HG02571 (cell line): ENCODE measurements around the gene AGAP3.

Source experiments
- ATAC-seq: cut with Tn5 transposase; IDR thresholded peaks from one replicate; pipeline ENCODE4 v1.9.1; 2021; ENCODE audit warnings: mild to moderate bottlenecking, moderate library complexity; ENCODE audit not compliant: unreplicated experiment

Gene AGAP3

DNA sequence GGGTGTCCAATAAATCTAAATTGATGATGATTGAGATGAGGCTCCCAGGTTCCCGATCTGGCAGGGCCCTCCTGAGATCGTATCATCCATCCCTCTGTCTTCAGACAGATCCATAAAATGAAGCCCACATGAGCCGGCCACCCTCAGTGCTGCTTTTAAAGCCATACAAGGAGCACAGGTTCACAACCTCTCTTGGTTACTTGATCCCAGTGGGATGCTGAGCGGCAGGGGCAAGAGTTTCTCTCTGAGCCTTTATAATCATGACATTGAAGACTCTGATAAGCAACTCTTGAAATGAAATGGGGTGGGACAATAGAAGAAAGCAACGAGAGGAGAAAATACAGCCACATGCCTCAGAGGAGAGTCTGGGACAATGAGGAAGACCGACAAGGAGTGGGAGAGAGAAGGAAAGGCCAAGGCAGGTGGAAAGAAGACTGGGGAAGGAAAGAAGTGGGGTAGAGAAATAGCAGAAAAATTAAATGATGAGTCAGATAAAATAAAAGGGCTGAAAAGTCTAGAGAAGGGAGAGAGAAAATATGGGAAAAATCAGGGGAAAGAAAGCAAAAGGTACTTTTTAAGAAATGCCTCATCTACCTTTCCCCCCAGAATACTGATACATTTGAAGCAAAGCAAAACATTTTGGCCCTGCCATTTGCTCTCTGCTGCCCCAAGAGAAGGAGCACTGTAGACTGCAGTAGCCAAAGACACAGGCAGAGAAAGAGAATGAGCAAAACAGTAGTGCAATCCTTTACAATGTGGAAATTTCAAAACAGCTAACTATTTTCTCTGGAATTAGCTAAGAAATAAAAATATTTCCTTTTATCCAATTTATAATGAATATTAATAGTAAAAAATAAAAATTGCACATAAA is 66.6 kb downstream of the AGAP3 start:
- ATAC-seq = no peak

DNA sequence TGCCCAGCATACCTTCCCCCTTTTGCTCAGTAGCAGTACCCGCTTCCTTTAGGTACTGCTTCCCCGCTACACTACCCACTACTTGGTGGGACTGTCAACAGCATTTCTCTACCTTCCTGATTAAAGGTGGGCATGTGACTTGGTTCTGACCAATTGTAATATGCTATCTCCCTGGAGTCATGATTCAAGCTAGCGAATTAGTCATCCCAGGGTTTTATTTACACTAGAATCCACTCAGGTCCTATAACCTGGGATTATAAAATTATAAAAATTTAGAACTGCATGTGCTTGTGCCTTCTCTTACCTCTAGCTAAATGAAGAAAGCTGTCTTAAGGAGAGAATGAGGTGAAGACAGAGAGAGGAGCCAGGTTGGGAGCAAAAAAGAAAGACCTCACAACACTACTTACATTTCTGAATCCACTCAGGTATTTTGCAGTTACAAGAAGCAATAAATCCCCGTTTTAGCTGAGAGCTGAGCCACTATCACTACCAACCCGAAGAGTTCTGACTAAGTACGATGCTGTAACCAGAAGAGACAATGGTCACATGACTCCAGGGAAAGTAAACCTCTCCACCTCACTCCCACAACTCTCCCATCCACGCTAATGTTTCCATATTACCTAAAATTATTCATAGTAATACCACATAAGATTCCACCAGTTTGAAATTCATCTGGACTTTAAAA is 71.5 kb downstream of the AGAP3 start:
- ATAC-seq = no peak

DNA sequence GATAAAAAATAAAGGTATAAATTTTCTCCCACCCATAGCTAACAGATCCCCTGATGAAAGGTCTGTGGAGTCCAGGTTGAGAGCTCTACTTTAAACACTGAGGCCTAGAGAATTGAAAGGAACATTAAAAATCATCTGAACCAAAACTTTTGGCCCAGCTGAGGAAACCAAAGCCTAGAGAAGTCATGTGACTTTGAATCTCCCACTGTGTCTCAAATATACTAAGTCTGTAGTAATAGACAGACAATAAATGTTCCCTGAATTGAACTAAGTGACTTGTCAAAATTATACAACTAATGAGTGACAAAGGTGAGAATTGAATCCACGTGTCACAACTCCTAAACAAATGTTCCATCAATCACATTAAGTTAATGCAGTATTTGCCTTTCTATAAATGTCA is 75.5 kb downstream of the AGAP3 start:
- no peak for ATAC-seq

DNA sequence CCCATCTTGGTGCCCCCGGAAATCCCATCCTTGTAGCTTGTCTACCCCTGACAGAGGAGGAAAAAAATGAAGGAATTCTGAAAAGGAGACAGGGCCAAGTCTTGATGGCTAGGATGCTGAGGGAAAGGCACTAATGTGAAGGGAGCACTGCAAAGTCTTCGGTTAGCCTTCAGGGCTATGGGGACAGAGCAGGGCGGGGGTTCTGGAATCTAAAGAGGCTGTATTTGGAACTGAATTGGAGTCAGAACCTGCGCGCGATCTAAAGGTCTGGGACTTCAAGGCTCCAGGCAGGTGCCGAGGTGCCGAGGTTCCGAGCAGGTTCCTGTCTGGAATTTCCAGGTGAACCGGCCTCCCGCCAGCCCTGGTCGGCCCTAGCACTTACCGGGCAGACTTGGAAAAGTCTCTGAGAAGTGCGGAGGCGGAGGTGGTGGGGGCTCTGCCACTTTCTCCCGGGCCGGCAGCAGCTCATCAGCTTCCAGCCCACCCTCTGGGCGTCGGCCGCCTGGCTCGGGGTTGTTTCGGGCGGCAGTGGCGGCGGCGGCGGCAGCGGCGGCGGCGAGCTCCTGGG is 80.4 kb downstream of the AGAP3 start:
- no peak for ATAC-seq

DNA sequence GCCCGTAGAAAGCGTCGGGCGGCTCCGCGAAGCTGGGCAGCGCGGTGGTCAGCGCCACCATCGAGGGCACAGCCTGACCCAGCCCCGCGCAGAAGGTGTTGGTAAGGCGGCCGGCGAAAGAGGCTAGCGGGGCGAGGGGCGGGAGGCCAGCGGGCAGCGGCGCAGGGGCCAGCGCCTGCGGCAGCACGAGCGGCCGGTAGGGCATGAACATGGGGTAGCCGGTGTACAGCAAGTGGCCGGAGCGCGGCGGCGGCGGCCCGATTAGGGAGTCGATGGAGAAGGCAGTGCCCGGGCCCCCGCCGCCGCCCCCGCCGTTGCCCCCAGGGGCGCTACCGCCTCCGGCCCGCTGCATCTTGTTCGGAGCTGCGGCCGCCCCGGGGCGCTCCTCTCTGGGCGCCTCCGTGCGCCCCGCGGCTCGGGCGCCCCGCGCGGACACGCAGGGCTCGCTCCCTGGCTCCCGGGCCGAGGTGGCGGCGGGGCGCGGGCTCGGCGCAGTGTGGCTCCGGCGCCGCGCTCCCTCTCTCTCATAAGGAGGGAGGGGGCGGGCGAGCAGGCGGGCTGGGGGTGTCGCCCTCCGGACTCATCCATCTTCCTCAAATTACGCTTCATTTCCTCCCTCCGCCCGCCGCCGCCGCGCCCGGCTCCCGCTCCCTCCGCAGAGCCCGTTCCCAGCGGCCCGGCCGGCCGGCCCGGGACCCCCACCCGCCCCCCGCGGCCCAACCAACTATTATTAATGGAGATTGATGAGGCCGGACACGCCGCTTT is 81.1 kb downstream of the AGAP3 start, which contains the start of gene GBX1:
Gene GBX1 (minus strand): TSS at position 498 of the 765 bp plus-strand sequence. CDS start 146 bp downstream, at position 352.
- no peak for ATAC-seq

DNA sequence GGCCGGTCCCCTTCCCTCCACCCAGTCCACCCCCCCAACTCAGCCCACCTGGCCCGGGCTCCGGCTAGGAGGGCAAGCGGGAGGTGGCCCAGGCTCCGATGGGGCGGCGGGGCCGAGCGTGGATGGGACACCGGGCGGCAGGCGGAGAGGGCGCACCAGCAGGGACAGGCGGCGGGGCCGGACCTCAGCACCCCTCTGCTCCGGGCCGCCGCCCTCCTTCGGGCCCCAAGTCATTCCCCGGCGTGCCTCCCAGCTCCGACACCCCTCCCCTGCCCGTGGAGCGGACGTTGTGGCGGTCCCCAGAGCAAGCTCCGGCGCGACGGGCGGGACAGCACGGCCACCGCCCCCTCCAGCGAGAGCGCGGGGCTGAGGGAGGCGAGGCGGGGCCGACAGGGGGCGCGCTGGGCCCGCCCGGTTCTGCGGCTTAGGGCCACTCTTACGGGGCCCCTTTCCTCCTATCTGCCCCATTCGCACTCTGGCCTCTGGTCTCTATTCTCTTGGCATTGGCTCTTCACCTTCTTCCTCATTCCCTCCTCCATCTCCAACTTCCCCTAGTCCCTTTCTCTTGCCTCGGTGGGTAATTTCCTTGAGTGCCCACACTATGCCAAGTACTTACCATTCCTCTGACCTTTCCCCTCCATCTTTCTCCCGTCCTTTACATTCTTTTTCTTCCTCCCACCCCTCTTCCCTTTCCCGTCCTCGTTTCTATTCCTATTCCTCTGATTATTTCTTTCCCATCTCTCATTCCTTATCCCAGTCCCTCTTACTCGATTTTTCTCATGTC is 81.9 kb downstream of the AGAP3 start:
- no peak for ATAC-seq

DNA sequence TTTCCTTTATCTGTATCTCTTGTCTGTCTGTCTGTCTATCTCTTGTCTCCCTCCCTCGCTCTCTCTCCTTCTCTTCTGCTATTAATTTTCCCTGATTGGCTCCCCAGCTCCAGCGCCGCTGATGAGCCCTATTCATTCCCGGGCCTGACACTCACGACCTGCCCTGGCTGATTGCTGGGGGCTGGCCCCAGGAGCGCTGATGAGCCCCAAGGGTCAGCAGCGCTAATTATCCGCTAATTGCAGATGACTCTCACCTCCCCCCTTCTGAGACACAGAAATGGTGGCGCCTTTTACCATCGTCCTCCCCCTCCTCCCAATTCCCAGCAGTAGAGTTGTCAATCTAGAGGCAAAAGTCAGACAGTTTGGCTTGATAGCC is 82.5 kb downstream of the AGAP3 start:
- no peak for ATAC-seq

DNA sequence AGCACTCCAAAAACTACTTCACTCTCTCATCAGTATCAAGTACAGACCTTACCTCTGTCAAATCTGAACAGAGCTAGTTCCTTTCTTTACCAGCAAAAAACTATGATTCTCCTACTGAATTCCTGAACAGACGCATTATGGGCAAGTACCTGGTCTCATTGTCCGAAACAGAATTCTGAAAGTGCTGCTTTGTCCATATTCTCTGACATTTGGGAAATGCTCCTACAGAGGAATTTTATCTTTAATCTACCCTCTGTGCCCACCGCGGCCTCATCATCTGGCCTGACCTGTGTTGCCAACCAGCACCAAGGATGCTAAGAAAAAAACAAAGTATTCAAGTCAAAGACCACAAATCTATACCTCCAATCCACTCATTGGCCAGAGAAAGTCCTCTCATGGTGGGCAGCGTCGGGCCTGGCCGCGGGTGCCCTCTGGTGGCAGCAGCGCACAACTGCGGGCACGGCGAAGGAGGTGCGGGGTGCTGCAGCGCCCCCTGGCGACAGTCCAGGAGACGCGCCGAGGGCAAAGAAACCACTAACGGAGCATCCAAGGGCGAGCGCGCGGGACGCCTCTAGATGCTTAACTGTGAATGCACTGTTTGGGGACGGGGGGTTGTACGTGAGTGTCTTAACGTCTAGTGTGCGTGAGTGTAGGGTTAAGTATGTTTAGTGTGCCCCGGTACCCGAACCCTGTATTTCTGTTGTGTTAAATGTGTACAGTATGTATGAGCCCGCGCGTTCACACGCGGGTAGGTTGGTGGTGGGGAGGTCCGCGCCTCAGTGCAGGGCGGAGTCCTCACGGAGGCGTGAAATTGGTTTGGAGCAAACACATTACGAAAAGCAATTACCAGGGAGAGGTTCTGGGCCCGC is 86.2 kb downstream of the AGAP3 start:
- peak; percentile 47 for ATAC-seq

DNA sequence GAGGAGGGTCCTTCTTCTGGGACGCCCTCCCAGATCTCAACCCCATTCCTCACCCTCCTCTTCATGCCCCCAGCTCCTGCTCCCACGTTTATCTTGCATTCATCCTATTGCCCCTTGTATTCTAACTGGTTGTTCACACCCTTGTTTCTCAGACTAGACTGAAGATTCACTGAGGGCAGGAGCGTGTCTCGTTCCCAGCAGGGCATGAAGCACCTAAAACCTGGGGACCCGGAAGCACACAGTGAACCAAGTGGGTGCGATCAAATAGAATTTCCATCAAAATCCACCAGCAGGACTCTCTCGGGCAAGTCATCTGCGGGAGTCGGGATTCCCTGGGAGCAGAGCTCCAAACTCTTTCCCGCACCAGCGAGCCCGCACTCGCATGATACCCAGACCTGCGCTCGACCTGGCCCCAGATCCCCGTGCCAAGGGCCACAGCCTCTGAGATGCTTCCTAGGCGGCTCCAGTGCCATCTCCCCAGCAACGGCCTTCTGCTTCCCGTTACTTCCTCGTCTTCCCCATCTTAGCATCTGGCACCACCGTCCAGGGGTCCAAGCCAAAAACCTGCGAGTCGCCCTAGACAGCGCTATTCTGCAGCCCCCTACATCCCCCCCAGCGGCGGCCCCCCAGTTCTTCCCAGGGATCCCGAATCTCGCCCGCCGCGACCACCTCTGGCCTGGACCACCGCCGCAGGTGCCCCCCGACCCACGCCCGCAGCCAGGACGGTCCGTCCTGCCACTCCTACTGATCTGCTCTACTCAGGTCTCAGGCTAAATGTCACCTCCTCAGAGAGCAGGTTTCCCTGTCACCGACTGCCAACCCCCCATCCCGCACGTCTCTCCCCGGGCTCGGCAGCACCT is 87.3 kb downstream of the AGAP3 start:
- no peak for ATAC-seq

DNA sequence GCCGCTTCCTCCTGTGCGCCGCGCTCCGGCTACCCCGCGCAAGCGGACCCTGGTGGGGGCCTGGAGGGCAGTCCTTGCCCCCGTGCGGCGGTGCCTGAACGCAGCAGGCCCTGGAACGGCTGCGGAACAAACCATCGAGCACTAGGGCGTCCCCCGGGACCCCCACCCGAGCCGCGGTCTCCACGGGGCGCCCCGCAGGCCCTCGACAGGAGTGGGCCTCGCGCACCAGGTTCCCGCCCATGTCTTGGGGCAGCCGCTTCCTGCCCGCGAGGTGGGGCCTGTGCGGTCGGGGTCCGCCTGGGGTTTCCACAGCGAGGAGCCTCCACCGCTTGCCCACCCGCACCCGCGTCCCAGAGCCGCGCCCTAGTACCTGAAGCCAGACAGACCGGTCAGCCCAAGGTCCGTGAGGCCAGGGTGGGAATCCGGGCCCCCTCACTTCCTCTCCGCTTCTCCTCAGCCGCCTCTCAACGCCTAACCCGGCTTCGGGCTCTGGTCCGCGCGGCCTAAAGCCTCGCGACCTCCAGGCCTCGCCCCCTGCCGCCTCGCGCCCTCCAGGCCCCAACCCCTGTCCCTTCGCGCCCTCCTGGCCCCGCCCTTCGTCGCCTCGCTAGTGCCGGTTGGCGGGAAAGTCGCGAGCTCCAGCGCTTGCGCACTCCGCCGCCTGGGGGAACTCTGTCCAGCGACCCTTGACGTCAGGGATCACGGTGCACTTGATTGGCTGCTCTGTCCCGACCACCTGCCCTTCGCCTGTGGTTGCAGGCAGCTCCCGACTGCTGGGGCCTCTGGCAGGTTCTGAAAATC is 88.2 kb downstream of the AGAP3 start:
- ATAC-seq = no peak

DNA sequence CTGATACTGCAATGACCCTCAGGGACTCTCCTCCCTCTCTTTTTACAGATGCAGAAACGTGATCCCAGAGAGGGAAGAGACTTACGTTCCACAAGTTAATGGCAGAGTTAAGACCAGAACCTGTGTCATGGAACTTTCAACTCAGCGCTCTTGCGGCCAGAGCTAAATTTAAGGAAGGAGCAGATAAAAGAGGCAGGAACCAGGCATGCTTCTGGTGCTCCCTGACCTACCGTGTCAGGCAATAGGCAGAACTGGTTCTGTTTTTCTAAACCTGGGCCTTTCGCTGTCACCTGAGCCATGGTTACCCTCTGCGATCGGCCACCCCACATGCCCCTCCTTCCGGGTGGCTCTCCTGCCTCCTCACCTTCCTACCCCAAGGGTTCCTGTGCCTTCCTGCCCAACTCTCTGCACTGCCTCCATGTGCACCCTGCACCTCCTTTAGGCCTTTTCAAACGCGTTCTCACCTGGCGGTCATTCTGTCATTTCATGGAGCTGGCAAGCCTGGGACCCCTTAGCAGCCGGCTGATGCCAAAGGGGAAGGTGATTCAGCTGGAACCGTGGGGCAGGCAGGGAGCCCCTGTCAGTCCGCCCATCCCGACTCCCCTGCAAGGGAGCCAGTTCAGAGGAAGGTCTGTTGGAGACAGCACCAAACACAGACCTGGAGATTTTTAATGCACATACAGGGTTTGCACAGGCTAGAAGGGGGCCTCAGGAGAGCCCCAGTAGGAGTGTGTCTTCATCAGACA is 88.9 kb downstream of the AGAP3 start:
- ATAC-seq = no peak

DNA sequence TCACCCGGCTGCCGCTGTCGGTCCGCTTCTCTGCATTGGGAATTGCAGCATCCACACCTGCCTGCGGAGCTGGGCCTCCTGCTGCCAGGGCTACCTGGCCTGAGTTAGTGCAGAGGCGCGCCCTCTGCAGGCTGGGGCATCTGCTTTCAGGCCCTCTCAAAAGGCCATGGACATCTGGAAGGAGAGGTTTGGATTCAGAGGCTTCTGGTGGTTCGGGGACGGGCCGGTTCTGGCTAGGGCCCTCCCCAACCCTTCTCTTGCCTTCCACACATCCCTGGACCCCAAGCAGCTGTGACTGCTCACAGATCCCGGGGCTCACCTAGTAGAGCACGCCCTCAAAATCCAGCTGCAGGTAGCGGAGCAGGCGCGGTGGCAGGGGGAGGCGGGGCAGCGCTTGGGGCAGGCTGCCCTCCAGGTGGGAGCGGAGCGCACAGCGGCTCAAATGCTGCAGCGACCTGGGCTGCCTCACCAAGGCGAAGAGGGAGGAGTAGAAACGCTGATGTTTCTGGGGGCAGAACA is 89.6 kb downstream of the AGAP3 start:
- no peak for ATAC-seq

DNA sequence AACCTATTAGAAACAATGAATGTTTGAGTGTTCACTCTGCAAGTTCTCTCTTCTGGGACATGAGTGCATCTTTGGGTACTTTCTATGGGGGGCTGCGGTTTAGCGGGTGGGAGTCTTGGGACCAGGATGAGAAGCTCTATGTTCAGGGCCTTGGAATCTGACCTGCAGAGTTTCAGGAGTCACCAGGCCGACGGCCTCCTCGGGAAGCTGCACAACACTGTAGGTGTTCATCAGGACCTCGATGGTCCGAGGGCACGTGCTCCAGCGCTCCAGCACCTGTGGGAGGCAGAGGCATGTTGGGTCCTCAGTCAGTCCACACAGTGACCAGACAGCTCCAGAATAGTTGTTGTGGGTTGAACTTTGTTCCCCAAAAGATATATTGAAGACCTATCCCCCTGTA is 90.1 kb downstream of the AGAP3 start:
- ATAC-seq = no peak

DNA sequence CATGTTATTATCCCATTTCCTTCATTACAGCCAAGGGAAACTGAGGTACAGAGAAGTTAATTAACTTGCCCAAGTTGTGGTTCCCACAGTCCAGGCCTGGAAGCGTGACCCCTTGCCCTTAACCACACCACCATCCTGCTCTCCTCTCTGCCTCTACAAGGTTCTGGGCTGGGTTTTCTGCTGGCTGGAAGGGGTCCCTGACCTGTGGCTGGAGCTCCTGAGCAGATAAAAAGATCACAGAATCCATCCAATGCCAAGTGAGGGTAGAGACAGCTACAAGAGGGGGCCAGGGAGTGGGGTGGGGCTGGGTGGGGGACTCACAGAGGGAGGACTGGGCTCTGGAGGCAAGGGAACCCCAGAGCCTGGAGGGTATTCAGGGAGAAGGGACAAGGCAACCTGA is 91.0 kb downstream of the AGAP3 start:
- ATAC-seq = no peak

DNA sequence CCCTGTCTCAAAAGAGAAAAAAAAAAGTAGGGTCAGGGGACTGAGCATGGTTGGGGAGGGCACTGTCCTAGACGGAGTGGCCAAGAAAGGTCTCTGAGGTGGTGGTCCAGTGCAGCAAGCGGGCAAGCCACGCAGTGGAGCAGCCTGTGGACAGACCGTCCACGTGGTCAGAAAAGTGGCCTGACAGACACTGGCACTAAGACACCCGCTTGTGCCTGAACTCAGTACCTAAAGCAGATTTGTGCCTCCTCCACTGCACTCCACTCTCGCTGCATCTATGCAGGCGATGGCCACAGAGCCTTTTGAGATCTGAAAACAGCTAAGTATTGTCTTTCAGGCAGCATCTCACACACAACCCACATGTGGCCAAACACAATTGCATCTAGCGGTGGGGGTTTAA is 92.0 kb downstream of the AGAP3 start:
- ATAC-seq = no peak

DNA sequence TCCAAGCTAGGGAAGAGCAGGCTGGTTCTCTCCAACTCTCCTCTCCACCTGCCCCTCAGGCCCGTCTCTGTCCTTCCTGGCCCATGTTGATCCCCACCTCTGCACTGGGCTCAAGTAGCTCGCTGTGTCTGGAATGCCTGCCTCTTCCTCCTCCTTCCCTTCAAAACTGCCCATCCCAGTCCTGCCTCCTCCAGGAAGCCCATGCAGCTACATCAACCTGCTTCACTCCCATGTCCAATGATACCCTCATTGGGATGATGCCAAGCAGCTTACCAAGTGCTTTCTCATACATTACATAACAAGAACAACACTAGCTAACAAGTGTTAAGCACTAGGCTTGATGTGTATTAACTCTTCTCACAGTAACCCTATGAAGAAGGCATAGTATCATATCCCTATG is 92.6 kb downstream of the AGAP3 start:
- no peak for ATAC-seq
